ENCODE measurements around the gene RAMP2.

The RAMP2 gene

DNA sequence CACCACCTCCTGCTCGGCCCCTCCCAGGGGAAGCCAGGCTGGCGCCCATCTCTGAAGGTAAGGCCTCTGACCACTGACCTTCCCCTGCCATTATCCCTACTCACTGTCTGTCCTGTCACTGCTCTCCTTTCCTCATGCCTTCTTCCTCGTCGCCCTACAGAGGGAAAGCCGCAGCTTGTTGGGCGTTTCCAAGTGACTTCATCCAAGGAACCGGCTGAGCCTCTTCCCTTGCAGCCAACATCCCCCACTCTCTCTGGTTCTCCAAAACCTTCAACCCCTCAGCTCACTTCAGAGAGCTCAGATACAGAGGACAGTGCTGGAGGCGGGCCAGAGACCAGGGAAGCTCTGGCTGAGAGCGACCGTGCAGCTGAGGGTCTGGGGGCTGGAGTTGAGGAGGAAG, 34.4 kb downstream of the RAMP2 start:
- DNase-seq = no peak

DNA sequence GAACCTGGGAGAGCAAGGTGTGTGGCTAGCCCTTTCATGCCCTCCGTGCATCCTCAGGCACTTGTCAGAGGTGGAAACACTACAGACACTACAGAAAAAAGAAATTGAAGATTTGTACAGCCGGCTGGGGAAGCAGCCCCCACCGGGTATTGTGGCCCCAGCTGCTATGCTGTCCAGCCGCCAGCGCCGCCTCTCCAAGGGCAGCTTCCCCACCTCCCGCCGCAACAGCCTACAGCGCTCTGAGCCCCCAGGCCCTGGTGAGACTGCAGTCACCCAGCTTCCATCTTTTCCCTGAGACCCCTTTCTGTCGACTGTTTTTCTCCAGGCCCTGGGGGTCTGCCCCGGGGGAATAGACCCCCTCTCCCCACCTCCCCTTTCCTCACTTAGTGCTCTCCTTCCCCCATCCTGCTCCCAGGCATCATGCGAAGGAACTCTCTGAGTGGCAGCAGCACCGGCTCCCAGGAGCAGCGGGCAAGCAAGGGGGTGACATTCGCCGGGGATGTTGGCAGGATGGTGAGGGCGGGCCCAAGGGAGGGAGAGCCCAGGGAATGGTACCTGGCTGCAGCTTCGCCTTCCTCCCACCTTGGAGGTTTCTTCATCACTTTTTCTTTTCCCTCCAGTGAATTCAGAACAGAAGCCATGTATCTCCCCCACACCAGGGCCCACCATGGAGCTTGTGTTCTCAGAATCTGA, 35.2 kb downstream of the RAMP2 start:
- no peak for DNase-seq

DNA sequence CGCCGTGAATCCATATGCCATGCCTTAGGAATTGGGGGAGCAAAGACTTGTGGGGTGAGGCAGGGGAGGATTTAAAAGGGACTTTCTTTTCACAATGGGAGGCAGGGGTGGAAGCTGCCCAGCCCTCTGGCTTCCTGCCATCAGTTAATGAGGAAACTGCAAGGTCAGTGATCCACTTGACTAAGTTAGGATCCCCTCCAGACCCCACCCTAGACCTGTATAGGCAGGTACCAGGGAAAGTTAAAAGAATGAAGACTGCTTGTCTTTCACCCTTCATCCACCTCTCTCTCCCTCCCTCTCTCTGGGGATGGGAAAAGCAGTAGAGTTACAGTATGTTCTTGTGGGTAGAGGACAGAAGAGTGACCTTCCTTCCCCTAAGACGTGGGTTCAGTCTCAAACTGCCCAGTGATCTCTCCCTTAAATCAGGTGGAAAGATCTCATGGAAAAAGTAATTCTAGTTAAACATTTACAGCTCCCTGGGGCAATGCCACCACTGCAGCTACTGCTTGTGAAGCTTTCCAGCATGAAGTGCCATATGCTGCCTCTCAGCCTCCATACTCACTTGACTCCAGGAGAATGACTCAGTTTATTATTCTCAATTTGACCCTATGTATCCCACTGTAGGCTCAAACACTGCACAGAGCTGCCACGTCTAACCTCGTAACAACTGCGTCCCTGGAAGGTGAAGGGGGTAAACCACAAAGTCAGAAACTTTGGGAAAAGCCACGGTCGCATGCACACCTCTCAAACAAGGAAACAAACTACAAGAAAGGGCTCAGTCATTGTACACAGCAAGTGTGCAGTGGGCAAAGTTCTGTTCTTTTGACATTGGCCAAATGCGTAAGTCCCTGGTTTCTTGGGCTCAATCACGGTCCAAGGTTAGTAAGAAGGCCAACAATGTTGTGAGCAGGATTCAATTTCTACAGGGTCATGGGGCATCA, 36.3 kb downstream of the RAMP2 start:
- no peak for DNase-seq

DNA sequence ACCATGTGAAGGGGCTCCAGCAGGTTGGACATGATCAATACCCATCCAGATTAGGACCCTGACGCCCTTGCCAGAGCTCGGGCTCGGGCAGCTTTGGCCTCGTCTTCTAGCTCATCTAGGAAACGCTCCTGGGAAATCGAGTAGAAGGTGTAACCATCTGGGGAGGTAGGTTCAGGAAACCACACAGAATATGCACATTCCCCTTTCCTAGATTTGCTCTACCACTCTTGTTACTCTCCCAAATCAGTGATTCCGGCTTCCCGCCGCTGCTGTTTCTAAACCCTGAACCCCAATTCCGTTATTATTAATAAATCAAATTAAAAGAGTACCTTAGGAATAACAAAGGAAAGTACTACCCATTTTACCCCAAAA, 37.0 kb downstream of the RAMP2 start:
- no peak for DNase-seq

DNA sequence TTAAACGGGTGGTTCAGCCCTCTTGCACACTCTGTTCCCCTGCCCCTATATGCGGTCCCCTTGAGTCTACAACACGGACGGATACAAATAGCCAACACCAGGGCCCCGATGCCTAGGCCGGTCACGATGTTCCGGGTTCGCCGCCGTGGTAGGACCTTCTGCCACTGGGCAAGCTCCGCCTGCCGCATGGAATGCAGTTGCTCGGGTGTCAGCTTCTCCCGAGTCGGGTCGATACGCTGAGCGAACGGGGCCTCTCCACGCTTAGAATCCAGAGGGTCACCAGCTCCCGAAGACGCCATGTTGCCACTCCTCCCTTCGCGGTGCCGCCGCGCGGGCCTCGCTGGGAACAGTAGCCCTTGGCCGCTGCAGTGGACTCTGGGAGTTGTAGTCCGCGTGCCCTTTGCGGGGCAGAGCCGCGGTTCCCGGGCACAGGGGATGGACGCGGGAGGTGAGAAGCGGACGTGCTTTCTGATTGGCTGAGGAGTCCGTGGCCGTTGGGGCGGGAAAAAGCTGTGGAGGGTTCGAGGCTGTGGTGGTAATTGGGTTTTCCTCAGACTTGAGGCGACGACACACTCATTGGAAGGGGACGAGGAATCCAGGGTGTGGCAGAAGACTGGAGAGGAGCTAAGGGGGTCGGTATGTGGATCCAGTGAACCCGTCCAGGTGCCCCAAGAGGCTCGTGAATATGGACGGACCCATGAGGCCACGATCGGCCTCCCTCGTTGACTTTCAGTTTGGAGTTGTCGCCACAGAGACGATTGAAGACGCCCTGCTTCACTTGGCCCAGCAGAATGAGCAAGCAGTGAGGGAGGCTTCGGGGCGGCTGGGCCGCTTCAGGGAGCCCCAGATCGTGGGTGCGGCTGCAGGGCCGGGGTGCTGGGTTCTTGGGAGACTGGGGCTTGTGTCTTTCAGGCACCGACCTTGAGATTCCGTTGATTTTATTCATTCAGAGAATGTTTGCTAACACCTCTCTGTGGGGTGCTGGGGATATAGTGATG, 37.7 kb downstream of the RAMP2 start, which contains the start of the genes CNTD1 and COA3:
CNTD1 (plus strand) TSS at position 479 of the 998 bp plus-strand sequence; CDS start at position 686, 207 bp downstream.
COA3 (minus strand) TSS at position 322 of the 998 bp plus-strand sequence; CDS start at position 299, 23 bp downstream.
- DNase-seq = peak; percentile 79

DNA sequence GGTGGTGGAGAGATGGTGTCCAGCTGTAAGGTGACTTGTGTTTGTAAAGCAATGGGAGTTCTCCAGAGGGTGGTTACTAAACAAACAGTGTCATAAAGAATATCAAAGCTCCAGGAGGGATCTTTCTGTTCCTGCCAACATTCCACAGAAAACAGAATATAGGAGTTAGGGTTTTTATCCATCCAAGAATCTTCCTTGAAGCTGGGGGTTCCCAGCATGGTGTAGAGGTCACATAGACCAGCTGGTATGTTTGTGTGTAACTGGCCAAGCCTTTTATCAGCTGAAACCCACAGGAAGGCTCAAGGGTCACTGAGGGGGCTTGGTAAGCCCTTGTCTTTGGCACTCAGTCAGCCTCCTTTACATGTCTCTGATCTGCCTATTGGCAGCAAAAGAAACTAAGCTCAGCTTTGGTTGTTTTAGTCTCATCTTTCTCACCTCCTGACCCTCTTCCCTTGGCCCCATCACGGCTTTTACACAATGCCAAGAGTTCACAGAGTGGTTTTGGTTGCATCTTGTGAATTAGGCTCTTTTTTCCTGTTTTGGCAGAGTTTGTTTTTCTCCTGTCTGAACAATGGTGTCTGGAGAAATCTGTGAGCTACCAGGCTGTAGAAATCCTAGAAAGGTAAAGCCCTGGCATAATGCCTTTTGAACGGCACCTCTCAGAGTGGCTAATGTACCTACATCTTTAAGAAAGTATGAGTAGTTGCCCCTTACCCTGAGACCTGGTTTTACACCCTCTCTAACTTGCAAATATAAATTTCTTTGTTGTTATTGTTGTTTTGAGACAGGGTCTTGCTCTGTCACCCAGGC, 42.3 kb downstream of the RAMP2 start:
- DNase-seq = no peak

DNA sequence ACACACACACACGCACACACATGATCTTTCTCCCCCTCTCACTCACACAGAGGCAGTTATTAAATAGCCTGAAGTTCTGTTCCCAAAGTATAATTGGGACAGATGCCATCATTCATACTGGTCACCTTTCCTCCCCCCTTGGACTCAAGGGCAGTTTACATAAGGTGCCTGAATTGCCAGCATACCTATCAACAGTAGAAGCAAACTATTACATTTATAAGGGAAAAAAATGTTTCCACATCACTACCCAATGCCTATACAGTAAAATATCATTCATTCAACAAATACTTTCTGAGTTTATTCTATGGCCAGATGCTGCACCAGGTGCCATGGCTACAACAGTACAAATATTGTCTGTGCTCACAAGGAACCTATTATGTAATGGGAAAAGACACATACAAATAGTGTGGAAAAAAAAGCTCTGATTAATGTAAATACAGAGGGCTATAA, 43.9 kb downstream of the RAMP2 start:
- no peak for DNase-seq

DNA sequence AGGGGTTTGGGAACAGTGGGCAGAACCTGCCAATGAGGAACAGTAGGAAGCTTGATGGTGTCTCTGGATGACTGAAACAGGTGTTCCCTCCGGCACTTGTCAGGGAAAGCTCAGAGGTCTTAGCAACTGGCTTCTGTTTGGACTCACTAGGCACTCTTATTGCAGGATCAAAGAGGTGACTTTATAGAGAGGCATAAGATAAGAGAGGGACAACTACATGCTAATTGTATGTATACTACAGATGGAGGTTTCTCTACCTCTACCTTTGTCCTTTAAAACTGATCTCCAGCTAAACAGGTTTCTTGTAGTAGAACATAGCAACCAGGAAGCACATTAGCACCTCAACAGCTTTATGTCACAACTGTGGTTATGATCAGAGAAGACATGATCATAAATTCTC, 45.2 kb downstream of the RAMP2 start:
- DNase-seq = no peak

DNA sequence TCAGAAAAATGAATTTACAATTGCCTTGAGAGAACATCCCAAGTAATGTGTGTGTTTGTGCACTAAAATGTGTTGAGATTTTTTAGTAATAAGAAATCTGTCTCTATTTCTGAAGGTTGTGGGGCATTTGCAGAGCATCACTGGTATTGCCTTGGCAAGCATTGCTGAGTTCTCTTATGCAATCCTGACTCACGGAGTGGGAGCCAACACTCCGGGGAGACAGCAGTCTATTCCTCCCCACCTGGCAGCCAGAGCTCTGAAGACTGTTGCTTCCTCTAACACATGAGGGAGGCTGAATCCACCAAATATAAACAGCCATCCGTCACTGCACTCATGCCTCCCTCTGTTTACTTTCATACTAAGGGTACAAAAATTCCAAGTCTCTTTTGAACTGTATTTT, 48.2 kb downstream of the RAMP2 start:
- DNase-seq = no peak
